ENCODE results near the gene SLF2. TPM values are rescaled to one million over a fixed set of nuclear protein-coding genes. Genes with fewer than 3 reads are reported as not detected.

SLF2 gene
- total RNA-seq, 2 experiments from 2014 or later, result 30.2 to 30.5 TPM

DNA sequence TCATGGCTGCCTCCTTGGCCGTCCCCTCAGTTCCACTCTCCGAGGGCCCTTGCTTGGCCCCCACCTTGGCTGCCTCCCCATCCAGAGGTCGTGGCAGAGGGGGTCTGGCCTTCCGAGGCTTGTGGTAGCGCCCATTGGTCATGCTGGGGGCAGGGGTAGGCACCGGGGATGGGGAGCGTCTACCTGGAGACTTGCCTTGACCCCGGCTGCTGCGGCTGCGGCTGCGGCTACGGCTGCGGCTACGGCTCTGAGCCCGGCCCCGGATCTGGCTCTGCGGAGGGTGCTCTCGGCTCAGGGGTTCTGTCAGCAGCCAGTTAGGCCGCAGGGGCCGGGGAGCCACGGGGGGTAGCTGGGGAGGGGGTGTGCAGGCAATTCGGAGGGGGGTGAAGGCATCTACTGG, 97.6 kb downstream of the SLF2 start:
- peaks cover 19% of the 10 kb centered on the region for H3K4me1 Mint-ChIP-seq
- DNase-seq, result no peak
- H3K9me3 Mint-ChIP-seq, result no peaks in the 10 kb centered on the region
- no peak overlapping the region for H3K4me3 Mint-ChIP-seq
- H3K36me3 Mint-ChIP-seq, result no peaks in the 10 kb centered on the region
- H3K27ac Mint-ChIP-seq, result no peak overlapping the region
- H3K27me3 Mint-ChIP-seq, result peaks cover 20% of the 10 kb centered on the region

DNA sequence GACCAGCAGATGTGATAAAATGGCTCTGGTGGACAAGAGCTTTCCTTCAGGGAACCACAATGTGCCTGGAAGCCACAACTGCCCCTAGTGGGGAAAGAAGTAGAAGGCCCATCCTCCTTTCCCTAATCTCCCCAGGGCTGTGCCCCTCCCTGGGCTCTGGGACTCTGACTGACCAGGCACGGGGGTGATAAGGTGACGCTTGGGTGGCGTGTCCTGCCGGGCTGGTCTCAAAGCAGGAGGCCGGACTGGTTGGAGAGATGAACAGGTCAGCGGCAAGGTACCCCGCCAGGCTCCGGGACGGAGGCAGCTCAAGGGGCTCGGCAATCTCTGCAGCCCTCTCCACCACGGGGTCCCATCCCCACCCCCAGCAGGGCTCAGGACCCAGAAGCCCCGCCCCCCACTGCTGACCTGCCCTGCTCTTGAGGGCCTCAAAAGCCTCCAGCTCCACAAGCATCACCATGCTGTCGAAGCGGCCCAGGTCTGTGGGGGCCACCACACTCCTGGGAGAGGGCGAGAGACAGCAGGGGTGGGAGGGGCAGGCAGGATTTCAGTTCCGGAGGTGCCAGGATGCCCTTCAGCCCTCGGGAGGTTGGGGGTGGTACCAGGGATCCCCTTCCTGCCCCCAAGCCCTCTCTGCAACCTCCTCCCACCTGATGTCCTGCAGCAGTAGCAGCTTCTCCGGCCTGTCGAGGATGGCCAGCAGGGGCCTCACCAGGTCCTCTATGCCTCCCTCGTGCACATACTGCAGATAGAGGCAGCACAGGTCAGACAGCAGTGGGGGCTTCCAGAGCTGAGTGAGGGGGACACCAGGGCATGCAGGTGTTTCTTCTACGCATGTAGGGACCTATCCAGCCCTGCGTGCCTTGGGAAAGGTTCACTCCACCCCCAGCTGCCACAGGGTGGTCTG, 99.0 kb downstream of the SLF2 start:
- Mint-ChIP-seq H3K27me3 (peaks cover 31% of the 10 kb centered on the region), H3K9me3 (no peaks in the 10 kb centered on the region), H3K4me3 (no peak overlapping the region), H3K27ac (no peak overlapping the region), H3K36me3 (no peaks in the 10 kb centered on the region), H3K4me1 (peaks cover 20% of the 10 kb centered on the region)
- no peak for DNase-seq

DNA sequence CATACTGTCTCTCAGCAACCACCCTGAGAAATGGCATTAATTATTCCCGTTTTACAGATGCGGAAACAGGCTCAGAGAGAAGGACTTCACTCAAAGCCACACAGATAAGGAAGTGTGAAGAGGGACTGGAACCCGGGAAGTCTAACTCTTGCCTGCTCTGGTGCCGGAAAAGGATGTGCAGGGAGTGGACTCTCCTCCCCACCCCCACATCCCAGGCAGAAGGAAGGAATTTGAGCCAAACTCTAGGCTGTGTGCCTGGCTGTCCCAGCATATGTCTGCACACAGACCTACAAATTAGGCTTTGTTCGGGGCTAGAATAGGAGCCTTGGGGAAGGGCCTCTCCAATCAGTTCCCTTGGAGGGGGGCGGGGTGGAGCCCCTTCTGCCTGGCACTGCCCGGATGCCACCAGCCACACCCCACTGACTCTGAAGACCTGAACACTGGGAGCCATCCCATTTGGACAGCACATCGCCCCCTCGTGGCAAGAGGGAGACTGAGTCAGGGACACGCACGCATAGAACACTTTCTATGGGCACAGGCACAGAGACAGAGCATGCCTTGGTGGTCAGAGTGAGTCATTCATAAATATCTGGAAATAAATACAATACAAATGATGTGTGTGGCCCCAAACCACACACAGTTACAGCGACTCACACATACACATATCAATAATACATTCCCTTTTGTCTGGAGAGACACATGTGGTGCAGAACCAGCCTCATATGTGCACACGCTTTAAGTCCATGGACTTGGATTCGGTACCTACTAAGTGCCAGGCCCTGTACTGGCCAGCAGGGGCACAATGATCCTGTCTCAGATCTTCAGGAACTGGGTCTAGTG, 100.0 kb downstream of the SLF2 start:
- peaks cover 40% of the 10 kb centered on the region for H3K27me3 Mint-ChIP-seq
- no peaks in the 10 kb centered on the region for H3K36me3 Mint-ChIP-seq
- DNase-seq, result peak; percentile 80
- no peak overlapping the region for H3K4me3 Mint-ChIP-seq
- peaks cover 20% of the 10 kb centered on the region for H3K4me1 Mint-ChIP-seq
- H3K9me3 Mint-ChIP-seq, result no peaks in the 10 kb centered on the region
- peak overlapping the region; percentile 64 for H3K27ac Mint-ChIP-seq

DNA sequence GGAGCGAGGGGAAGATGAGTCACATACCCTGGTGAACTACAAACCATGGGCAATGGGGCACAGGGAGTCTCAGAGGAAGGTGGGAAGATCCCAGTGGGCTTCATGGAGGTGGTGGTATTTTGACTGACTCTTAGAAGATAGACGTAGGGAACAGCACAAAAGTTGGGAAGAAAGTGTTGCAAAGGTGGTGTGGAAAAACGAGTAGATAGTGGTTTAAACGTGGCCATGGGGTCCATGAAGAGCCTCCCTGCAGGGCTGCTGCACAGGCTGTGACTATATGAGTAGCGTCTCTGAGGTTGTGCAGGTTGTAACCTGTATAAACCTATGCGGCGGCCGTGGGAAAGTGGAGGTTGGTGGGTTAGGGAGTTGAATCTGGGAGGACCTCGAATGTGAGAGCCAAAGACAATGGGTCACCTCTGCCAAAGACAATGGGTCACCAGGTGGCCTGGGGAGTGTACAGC, 100.6 kb downstream of the SLF2 start:
- peak overlapping the region; percentile 50 for H3K4me3 Mint-ChIP-seq
- peaks cover 45% of the 10 kb centered on the region for H3K27me3 Mint-ChIP-seq
- H3K4me1 Mint-ChIP-seq, result peaks cover 22% of the 10 kb centered on the region

DNA sequence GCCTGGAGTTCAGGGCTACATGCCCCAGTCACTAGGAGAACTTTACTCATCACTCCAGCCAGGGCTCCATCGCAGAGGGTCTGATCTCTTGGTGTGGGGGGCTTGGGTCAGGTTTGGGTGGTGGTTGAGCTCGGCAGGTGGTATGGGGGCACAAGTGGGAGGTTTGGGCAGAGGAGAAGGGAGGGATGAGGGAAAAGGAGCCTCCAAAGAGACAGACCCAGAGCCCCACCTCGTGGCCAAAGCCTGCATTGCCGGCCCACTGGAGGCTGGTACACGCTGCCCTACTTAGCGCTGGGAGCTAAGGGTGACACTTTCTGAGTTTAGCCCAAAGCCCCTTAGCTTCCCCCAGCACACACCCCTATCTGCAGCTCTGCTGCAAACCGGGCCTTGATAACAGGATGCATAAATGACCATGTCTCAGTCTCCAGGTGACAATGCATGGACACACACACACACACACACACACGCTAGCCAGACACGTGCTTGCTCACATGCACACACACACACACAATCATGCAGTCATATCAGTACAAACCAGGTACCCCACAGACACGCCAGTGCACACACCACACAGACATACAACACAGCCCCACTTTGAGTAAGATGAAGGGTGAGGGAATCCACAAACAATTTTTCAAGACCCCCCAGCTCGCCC, 101.6 kb downstream of the SLF2 start:
- Mint-ChIP-seq H3K4me3 (no peak overlapping the region), H3K36me3 (no peaks in the 10 kb centered on the region), H3K27ac (no peak overlapping the region), H3K9me3 (no peaks in the 10 kb centered on the region), H3K4me1 (peaks cover 25% of the 10 kb centered on the region), H3K27me3 (peaks cover 53% of the 10 kb centered on the region)
- peak; percentile 75 for DNase-seq

More for the DNA sequence above, 100.6 kb downstream of the SLF2 start:
- no peak for DNase-seq
- Mint-ChIP-seq H3K9me3 (no peaks in the 10 kb centered on the region), H3K27ac (peak overlapping the region; percentile 64), H3K36me3 (no peaks in the 10 kb centered on the region)

Other genes starting within 250 kb of the SLF2 start
- gene PAX2, start 167.4 kb upstream of the SLF2 start, total RNA-seq, result not detected
- gene SEMA4G, start 56.5 kb downstream of the SLF2 start, total RNA-seq, result 1 to 10 TPM in 1 of 2 experiments, under 1 TPM in 1; 0.89 to 1.0 TPM
- 10 to 100 TPM; 56.3 to 58.1 TPM for gene MRPL43, start 74.5 kb downstream of the SLF2 start, total RNA-seq
- gene TWNK, start 74.6 kb downstream of the SLF2 start, total RNA-seq, result 10 to 100 TPM; 40.6 to 41.9 TPM
- 10 to 100 TPM; 10.4 to 12.1 TPM for gene LZTS2, start 86.8 kb downstream of the SLF2 start, total RNA-seq
- gene PDZD7, start 118.2 kb downstream of the SLF2 start, total RNA-seq, result under 1 TPM; 0.14 to 0.66 TPM
- gene SFXN3, start 118.3 kb downstream of the SLF2 start, total RNA-seq, result 10 to 100 TPM; 12.6 to 13.9 TPM
- under 1 TPM; 0.25 to 0.28 TPM for gene KAZALD1, start 149.0 kb downstream of the SLF2 start, total RNA-seq
- gene TLX1, start 218.3 kb downstream of the SLF2 start, total RNA-seq, result not detected

Data from activated naive CD8-positive, alpha-beta T cell treated with anti-CD3 and anti-CD28 coated beads for 36 hours (primary cell).